Activated CD4-positive, alpha-beta memory T cell treated with anti-CD3 and anti-CD28 coated beads for 36 hours (primary cell): Measurements from ENCODE around the gene NUCB1. TPM values are rescaled to one million over a fixed set of nuclear protein-coding genes. Genes with fewer than 3 reads are reported as not detected.

ENCODE experiments used
- total RNA-seq, 2 experiments: library from RNA; stranded (reverse); gene quantifications; one replicate each; pipeline ENCODE4 v1.2.3, GENCODE V29; 2021

The NUCB1 gene
- total RNA-seq, 2 experiments from 2014 or later: 154 to 159 TPM

Other genes with a start within 250 kb of the NUCB1 start
- under 1 TPM; 0.70 to 0.74 TPM for gene NTN5, start 227.3 kb upstream of the NUCB1 start, total RNA-seq
- gene FUT2, start 204.3 kb upstream of the NUCB1 start, total RNA-seq: not detected
- gene MAMSTR, start 180.6 kb upstream of the NUCB1 start, total RNA-seq: under 1 TPM; 0.76 to 0.85 TPM
- gene RASIP1, start 159.7 kb upstream of the NUCB1 start, total RNA-seq: under 1 TPM; 0.19 TPM
- not detected for gene IZUMO1, start 153.4 kb upstream of the NUCB1 start, total RNA-seq
- gene FUT1, start 147.7 kb upstream of the NUCB1 start, total RNA-seq: under 1 TPM; 0.36 to 0.40 TPM
- gene FGF21, start 144.8 kb upstream of the NUCB1 start, total RNA-seq: not detected
- gene BCAT2, start 89.3 kb upstream of the NUCB1 start, total RNA-seq: 10 to 100 TPM; 59.8 to 61.5 TPM
- under 1 TPM in 1 of 2 experiments, not detected in 1; 0.31 TPM for gene HSD17B14, start 63.8 kb upstream of the NUCB1 start, total RNA-seq
- gene PLEKHA4, start 31.7 kb upstream of the NUCB1 start, total RNA-seq: 10 to 100 TPM; 10.5 to 11.0 TPM
- gene PPP1R15A, start 27.9 kb upstream of the NUCB1 start, total RNA-seq: 10 to 100 TPM; 49.7 to 52.0 TPM
- gene TULP2, start 1.6 kb upstream of the NUCB1 start, total RNA-seq: under 1 TPM; 0.34 to 0.59 TPM
- 1 to 10 TPM; 2.0 to 2.8 TPM for gene DHDH, start 33.4 kb downstream of the NUCB1 start, total RNA-seq
- gene BAX, start 54.6 kb downstream of the NUCB1 start, total RNA-seq: 100 to 1,000 TPM; 173 to 181 TPM
- 100 to 1,000 TPM; 870 to 900 TPM for gene FTL, start 65.0 kb downstream of the NUCB1 start, total RNA-seq
- gene GYS1, start 93.0 kb downstream of the NUCB1 start, total RNA-seq: 10 to 100 TPM; 42.2 to 47.6 TPM
- 100 to 1,000 TPM; 107 to 109 TPM for gene RUVBL2, start 93.6 kb downstream of the NUCB1 start, total RNA-seq
- gene LHB, start 116.8 kb downstream of the NUCB1 start, total RNA-seq: under 1 TPM in 1 of 2 experiments, not detected in 1; 0.48 TPM
- not detected for gene CGB3, start 124.0 kb downstream of the NUCB1 start, total RNA-seq
- not detected for gene CGB2, start 131.6 kb downstream of the NUCB1 start, total RNA-seq
- not detected for gene CGB1, start 136.6 kb downstream of the NUCB1 start, total RNA-seq
- not detected for gene CGB5, start 143.5 kb downstream of the NUCB1 start, total RNA-seq
- gene CGB8, start 148.8 kb downstream of the NUCB1 start, total RNA-seq: not detected
- not detected for gene CGB7, start 157.4 kb downstream of the NUCB1 start, total RNA-seq
- not detected for gene NTF4, start 164.5 kb downstream of the NUCB1 start, total RNA-seq
- gene KCNA7, start 172.4 kb downstream of the NUCB1 start, total RNA-seq: not detected
- gene SNRNP70, start 185.1 kb downstream of the NUCB1 start, total RNA-seq: 100 to 1,000 TPM; 180 to 190 TPM
- gene LIN7B, start 214.1 kb downstream of the NUCB1 start, total RNA-seq: 1 to 10 TPM; 5.1 to 5.6 TPM
- gene C19orf73, start 218.8 kb downstream of the NUCB1 start, total RNA-seq: 1 to 10 TPM; 1.4 TPM
- 1 to 10 TPM; 3.5 to 5.0 TPM for gene PPFIA3, start 219.2 kb downstream of the NUCB1 start, total RNA-seq